Measurements from ENCODE around the gene LLGL1. TPM values are rescaled to one million over a fixed set of nuclear protein-coding genes. Genes with fewer than 3 reads are reported as not detected.

Gene LLGL1
- total RNA-seq, 1 donor from 2014 or later: 84.6 TPM

GRCh38 chr17:18277076-18277475 is 51.6 kb downstream of the LLGL1 start:
- no peaks in the 10 kb centered on the region for H3K4me1 Mint-ChIP-seq (ENCODE audit: low read depth, unreplicated experiment)
- H3K9me3 Mint-ChIP-seq (ENCODE audit: unreplicated experiment): peaks cover 2% of the 10 kb centered on the region
- H3K27ac Mint-ChIP-seq (ENCODE audit: unreplicated experiment): no peak overlapping the region
- H3K27me3 Mint-ChIP-seq (ENCODE audit: unreplicated experiment): no peaks in the 10 kb centered on the region
- DNase-seq: no peak
- H3K36me3 Mint-ChIP-seq (ENCODE audit: unreplicated experiment): no peaks in the 10 kb centered on the region
- no peak for TF ChIP-seq CTCF (IDR thresholded peaks at IDR 0.05; ENCODE audit: partially characterized antibody, unreplicated experiment)
- H3K4me3 Mint-ChIP-seq (ENCODE audit: unreplicated experiment): no peak overlapping the region

- peaks cover 2% of the 10 kb centered on the region for H3K9me3 Mint-ChIP-seq (ENCODE audit: unreplicated experiment)
- H3K27ac Mint-ChIP-seq (ENCODE audit: unreplicated experiment): no peak overlapping the region
- H3K36me3 Mint-ChIP-seq (ENCODE audit: unreplicated experiment): no peaks in the 10 kb centered on the region
- H3K4me3 Mint-ChIP-seq (ENCODE audit: unreplicated experiment): no peak overlapping the region
- no peaks in the 10 kb centered on the region for H3K27me3 Mint-ChIP-seq (ENCODE audit: unreplicated experiment)
- no peak for DNase-seq
- TF ChIP-seq CTCF (IDR thresholded peaks at IDR 0.05; ENCODE audit: partially characterized antibody, unreplicated experiment): no peak
- H3K4me1 Mint-ChIP-seq (ENCODE audit: low read depth, unreplicated experiment): no peaks in the 10 kb centered on the region
Observed at GRCh38 chr17:18278867-18279266, 53.4 kb downstream of the LLGL1 start.

GRCh38 chr17:18280249-18280648 is 54.8 kb downstream of the LLGL1 start:
- H3K36me3 Mint-ChIP-seq (ENCODE audit: unreplicated experiment): no peaks in the 10 kb centered on the region
- H3K4me3 Mint-ChIP-seq (ENCODE audit: unreplicated experiment): no peak overlapping the region
- H3K27ac Mint-ChIP-seq (ENCODE audit: unreplicated experiment): no peak overlapping the region
- no peak for TF ChIP-seq CTCF (IDR thresholded peaks at IDR 0.05; ENCODE audit: partially characterized antibody, unreplicated experiment)
- no peaks in the 10 kb centered on the region for H3K4me1 Mint-ChIP-seq (ENCODE audit: low read depth, unreplicated experiment)
- DNase-seq: no peak
- H3K9me3 Mint-ChIP-seq (ENCODE audit: unreplicated experiment): peaks cover 2% of the 10 kb centered on the region
- no peaks in the 10 kb centered on the region for H3K27me3 Mint-ChIP-seq (ENCODE audit: unreplicated experiment)

GRCh38 chr17:18280766-18281371 is 55.4 kb downstream of the LLGL1 start:
- Mint-ChIP-seq H3K4me1 (ENCODE audit: low read depth, unreplicated experiment) (no peaks in the 10 kb centered on the region), H3K27ac (ENCODE audit: unreplicated experiment) (no peak overlapping the region), H3K36me3 (ENCODE audit: unreplicated experiment) (no peaks in the 10 kb centered on the region), H3K27me3 (ENCODE audit: unreplicated experiment) (no peaks in the 10 kb centered on the region), H3K9me3 (ENCODE audit: unreplicated experiment) (peaks cover 2% of the 10 kb centered on the region), H3K4me3 (ENCODE audit: unreplicated experiment) (no peak overlapping the region)
- no peak for DNase-seq
- no peak for TF ChIP-seq CTCF (IDR thresholded peaks at IDR 0.05; ENCODE audit: partially characterized antibody, unreplicated experiment)

- no peaks in the 10 kb centered on the region for H3K27me3 Mint-ChIP-seq (ENCODE audit: unreplicated experiment)
- no peaks in the 10 kb centered on the region for H3K4me1 Mint-ChIP-seq (ENCODE audit: low read depth, unreplicated experiment)
- no peak for TF ChIP-seq CTCF (IDR thresholded peaks at IDR 0.05; ENCODE audit: partially characterized antibody, unreplicated experiment)
- no peaks in the 10 kb centered on the region for H3K36me3 Mint-ChIP-seq (ENCODE audit: unreplicated experiment)
- H3K27ac Mint-ChIP-seq (ENCODE audit: unreplicated experiment): no peak overlapping the region
- no peak overlapping the region for H3K4me3 Mint-ChIP-seq (ENCODE audit: unreplicated experiment)
- DNase-seq: no peak
- peaks cover 2% of the 10 kb centered on the region for H3K9me3 Mint-ChIP-seq (ENCODE audit: unreplicated experiment)
Observed at GRCh38 chr17:18281788-18282187, 56.4 kb downstream of the LLGL1 start.
